ENCODE data around the gene KLHL40. TPM values are rescaled to one million over a fixed set of nuclear protein-coding genes. Genes with fewer than 3 reads are reported as not detected.
"Not testable (repeated sequence)": the region's sequence is repeated elsewhere in the genome, so short reads cannot be mapped to it uniquely, and the experiment has no call there.

Gene KLHL40
- total RNA-seq, 1 donor from 2014 or later = 0.57 TPM

DNA sequence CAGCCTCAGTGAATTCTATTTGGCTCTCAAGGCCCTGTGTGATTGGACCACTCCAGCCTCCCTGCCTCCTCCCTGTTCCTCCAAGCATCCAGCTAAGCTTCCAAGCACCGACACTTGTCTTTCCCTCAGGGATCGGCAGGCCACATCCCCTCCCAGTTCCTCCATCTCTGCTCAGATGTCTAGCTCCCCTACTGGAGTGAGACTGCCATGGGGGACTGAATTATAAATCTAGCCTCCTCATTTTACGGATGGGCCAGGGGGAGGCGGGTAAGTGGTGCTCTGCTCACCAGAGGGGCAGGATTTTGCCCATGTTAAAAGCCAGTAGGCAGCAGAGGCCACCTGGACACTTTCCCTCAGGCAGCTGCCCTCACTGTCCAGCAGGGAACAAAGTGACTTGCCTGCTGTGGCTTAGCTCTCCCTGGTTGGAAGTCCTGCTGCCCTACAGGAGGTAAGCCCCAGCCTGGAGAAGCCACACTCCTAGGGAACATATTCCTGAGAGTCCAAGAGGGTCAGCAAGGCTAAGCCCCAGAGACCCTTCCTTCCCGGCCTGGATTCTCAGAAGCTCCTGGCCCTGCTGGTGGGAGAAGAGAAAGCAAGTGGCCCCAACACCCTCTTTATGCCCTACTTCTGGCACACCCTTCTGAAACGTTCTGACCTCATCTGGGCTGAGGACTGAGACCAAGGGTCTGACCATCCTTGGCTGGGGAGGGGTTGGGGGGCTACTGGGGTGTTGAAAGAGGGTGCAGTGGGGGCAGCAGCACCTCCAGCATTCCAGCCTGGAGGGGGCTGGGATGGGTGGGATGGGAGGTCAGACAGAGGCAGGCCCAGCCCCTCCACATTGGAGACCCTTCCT lies 26.4 kb downstream of the KLHL40 start:
- intact Hi-C loops (cut with DNase I) = no loop called here
- DNase-seq (ENCODE audit: low spot score) = peak; percentile 58

DNA sequence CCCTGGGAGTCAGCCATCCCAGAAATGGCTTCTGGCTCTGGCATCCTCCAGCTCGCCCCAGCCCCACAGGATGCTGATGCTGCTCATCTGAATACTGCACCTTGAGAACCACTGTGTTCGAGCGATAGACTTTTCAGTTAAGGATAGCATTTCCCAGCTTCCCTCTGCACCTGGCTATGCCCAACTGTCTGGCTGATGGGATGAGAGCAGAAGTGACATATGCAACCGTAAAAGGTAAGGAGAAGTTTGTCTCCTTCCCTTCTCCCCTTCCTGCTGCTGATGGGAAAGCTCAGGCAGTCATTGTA lies 27.0 kb downstream of the KLHL40 start:
- intact Hi-C loops (cut with DNase I) = no loop called here
- peak; percentile 62 for DNase-seq (ENCODE audit: low spot score)

DNA sequence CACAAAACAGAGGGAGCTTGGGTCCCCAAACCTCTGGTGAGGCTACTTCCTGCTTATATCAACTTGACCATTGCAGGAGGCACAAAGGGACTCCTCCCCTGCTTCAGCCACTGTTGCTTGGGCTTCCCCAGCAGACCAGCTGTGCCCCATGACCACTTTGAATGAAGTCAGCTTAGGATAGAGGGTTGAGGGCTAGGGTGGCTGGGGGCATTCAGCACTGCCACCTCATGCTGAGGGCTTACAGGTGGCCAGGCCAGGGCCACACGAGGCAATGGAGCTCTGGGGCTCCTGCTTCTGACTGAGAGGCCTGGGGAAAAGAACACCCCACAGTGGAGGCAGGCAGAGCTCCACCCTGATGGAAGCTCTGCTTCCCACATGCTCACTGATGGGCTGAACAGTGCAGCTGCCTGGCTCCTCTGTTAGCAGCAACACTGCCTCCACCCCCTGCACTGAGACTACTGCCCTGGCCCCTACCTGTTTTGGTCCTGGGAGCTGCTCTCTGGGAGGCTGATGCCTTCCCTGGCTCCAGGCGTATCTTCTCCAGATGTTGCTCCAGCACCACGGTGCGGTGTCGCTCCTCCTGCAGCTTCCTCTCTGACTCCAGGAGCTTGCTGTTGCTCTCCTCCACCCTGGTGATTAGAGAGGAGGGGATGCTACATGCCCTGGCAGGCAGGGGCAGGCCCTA lies 27.5 kb downstream of the KLHL40 start:
- peak; percentile 65 for DNase-seq (ENCODE audit: low spot score)
- intact Hi-C loops (cut with DNase I) = no loop called here

DNA sequence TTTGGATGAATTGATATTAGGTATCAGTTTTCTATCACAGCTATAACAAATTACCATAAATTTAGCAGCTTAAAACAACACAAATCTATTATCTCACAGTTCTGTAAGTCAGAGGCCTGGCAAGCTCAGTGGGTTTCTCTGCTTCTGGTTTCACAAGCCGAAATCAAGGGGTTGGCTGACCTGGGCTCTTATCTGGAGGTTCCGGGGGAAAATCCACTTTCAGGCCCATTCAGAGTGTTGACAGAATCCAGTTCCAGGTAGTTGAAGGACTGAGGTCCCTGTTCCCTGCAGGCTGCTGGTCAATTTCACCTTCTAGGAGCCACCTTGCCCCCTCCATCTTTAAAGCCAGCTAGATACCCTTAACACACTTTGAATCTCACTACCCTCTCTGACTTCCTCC lies 28.4 kb downstream of the KLHL40 start:
- DNase-seq (ENCODE audit: low spot score) = no peak

DNA sequence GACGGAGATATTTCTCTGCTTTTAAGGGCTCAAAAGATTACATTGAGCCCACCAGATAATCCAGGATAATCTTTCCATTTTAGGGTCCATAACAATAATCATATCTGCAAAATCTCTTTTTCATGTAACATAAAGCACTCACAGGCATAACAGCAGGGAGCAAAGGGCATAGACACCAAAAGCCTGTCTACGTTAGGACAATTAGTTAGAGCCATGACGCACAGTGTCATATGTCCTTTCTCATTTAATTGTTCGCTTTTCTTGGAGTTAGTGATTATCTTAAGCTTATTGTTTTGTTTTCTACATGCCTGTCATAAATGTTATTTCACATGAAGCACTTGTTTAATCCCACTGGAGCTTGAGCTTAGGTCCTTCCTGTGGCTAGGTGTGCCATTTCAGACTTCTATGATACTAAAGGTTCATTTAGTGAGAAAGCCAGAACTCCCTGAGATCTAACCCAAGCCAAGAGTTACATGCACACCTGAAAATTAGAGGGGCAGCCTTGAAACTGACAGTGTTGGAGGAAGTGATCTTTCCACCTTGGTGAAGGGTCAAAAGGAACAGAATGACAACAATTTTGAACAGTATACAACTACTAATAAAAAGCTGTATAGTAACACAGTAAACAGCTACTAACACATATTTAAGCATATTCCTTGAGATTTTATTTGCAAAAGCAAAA lies 29.0 kb downstream of the KLHL40 start:
- intact Hi-C loops (cut with DNase I) = no loop called here
- DNase-seq (ENCODE audit: low spot score) = no peak

More for the DNA sequence above, 28.4 kb downstream of the KLHL40 start:
- intact Hi-C loops (cut with DNase I) = no loop called here

DNA sequence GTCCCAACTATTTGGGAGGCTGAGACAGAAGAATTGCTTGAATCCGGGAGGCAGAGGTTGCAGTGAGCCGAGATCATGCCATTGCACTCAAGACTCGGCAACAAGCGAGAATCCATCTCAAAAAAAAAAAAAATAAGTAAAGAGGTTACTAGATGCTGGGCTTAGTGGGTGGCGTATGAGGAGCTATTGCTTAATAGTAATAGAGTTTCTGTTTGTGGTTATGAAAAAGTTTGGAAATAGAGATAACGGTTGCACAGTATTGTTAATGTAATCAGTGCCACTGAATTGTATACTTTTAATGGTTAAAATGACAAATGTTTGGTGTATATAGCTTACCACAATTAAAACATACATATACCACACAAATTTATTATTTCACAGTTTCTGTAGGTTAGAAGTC lies 32.0 kb downstream of the KLHL40 start:
- intact Hi-C loops (cut with DNase I) = no loop called here
- no peak for DNase-seq (ENCODE audit: low spot score)

DNA sequence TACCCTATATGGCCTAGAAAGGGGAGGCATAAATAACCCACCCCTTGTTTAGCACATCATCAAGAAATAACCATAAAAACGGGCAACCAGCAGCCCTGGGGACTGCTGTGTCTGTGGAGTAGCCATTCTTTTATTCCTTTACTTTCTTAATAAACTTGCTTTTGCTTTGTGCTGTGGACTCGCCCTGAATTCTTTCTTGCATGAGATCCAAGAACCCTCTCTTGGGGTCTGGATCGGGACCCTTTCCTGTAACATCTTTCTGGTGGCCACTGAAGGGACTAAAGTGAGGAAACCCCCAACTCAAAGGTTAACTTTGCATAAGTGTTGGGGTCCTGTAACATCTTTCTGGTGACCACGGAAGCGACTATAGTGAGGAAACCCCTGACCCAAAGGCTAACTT lies 33.0 kb downstream of the KLHL40 start:
- intact Hi-C loops (cut with DNase I) = no loop called here
- no peak for DNase-seq (ENCODE audit: low spot score)

DNA sequence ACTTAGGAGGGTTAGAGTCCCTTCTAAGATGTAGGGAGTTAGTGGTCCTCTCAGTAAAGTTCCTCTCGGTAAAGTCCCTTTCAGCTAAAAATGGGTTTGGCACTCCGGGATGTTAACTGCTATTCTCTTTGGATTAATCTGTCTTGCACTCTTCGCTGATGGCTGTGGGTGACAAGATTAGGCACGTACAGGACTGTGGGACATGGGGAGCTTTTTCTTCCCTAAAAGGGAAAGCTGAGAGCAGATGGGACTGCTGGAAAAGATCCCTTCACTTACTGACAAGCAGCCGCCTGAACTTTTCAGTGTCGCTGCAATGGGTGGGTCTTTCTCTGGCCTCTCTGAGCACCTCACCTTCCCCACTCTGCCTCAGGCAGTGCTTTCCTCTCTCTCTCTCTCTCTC lies 33.7 kb downstream of the KLHL40 start:
- intact Hi-C loops (cut with DNase I) = no loop called here
- no peak for DNase-seq (ENCODE audit: low spot score)

DNA sequence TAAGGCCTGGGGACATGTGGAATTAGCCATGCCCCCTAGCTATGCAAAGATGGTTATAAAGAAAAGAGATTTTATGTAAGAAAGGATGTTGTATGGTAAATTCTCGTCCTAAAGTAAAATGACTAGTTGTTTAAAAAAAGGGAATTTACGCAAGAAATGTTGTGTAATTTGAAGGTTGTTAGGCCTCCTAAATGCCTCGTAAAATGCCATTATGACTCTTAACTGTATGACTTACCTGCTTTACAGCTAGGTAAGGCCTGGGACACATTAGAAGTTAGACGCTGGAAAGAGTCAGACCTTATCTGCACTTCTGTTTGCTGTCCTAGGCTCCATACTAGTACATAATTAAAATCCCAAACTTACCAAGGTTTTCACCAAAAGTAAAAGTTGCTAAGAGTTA lies 34.8 kb downstream of the KLHL40 start:
- intact Hi-C loops (cut with DNase I) = no loop called here
- no peak for DNase-seq (ENCODE audit: low spot score)

DNA sequence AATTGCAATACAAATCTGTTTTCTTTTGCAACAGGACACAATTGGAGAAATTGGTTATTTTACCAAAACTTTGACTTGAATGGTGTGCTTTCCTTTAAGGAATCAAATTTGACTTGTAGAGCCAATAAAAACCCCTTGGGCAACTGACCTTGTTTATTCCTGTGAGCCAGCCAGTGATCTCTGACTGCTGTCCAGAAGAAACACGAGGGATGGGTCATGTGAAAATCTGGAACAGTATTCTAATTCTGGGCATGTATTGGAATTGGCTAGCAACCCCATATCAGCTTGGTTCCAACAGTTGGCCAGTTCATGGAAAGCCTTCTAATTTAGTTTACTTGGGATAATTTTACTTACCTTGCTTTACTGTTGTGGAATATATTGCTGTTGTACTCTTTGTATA lies 36.4 kb downstream of the KLHL40 start:
- no peak for DNase-seq (ENCODE audit: low spot score)
- intact Hi-C loops (cut with DNase I) = no loop called here

DNA sequence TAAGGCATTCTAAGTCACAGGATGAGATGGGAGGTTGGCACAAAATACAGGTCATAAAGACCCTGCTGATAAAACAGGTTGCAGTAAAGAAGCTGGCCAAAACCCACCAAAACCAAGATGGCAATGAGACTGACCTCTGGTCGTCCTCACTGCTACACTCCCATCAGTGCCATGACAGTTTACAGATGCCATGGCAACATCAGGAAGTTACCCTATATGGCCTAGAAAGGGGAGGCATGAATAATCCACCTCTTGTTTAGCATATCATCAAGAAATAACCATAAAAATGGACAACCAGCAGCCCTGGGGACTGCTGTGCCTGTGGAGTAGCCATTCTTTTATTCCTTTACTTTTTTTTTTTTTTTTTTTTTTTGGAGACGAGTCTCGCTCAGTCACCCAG lies 37.1 kb downstream of the KLHL40 start:
- DNase-seq (ENCODE audit: low spot score) = not testable (repeated sequence)

DNA sequence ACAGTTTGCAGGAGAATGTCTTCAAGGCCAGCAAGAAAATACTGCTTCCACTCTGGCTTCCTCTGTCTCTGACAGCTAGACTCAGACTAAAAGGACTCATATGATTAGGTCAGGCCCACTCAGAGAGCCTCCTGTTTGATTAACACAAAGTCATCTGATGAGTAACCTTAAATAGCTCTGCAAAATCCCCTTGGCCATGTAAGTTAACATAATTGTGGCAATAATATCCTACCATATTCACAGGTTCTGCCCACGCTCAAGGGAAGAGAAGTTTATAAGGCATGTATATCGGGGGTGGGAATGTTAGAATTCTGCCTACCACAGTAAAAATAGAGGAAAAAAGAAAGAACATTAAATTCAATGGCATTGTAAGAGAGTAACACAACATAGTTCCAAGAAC lies 37.9 kb downstream of the KLHL40 start:
- DNase-seq (ENCODE audit: low spot score) = no peak
- intact Hi-C loops (cut with DNase I) = no loop called here

More for the DNA sequence above, 37.1 kb downstream of the KLHL40 start:
- intact Hi-C loops (cut with DNase I) = not testable (repeated sequence)

DNA sequence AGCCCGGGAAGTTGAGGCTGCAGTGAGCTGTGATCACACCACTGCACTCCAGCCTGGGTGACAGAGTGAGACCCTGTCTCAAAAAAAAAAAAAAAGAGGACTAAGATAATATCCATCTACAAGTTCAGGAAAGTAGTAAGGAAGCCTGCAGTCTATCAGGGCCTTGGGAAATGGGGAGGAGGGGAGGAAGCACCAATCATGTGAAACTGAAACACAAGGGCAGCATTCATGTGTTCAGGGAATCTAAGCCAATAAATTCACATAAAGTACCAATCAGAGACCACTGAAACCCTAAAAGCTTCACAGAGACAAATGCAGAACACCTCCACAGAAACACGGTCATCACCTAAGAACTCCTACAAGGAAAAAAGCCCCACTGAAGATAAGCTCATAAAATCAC lies 40.1 kb downstream of the KLHL40 start:
- intact Hi-C loops (cut with DNase I) = no loop called here
- no peak for DNase-seq (ENCODE audit: low spot score)

DNA sequence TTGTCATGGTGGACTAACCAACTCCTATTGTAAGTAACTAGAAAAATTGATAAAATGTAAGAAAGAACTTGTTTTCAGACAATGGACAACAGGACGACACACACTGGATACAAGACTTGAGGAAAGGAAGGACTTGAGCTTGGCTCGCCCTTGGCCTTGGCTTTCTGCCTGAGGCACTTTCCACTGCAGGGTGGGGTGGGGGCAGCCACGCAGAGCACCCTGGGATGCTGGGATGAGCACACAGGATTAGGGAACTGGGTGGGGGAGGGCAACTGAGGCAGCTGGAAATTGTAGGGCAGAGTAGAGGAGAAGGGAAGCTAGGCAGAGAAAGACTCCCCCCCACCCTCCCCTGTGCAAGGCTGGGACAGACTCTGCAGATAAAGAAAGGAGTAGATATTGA lies 42.7 kb downstream of the KLHL40 start:
- peak; percentile 81 for DNase-seq (ENCODE audit: low spot score)
- intact Hi-C loops (cut with DNase I) = no loop called here

DNA sequence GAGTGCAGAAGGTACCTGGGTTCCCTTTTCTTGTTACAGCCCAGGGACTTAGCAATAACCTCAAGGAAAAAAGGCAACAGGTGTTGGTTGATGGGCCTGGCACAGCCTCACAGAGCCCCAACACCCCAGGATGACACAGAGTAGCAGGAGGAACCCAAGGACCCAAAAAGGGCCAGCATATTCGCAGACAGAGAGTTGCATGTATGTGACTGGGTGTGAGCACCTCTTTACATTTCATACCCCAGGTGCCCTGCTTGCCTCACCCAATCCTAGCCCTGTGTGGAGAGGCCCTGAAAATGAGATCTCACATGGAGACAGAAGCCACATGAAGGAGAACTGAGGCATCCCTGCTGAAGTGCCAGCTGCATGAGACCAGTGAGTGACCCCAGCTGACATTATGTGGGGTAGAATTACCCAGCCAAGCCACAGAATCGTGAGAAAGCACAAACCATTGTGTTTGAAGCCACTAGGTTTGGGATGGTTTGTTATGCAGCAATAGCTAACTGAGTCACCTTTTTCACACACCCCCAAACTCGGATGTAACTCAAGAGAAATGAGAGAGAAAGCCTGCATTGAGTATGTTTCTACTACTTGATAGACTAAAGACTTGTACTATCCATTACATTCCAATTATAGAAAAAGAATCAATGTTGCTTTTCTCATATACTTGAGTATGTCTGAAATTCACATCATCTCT lies 43.5 kb downstream of the KLHL40 start:
- DNase-seq (ENCODE audit: low spot score) = no peak
- intact Hi-C loops (cut with DNase I) = no loop called here

DNA sequence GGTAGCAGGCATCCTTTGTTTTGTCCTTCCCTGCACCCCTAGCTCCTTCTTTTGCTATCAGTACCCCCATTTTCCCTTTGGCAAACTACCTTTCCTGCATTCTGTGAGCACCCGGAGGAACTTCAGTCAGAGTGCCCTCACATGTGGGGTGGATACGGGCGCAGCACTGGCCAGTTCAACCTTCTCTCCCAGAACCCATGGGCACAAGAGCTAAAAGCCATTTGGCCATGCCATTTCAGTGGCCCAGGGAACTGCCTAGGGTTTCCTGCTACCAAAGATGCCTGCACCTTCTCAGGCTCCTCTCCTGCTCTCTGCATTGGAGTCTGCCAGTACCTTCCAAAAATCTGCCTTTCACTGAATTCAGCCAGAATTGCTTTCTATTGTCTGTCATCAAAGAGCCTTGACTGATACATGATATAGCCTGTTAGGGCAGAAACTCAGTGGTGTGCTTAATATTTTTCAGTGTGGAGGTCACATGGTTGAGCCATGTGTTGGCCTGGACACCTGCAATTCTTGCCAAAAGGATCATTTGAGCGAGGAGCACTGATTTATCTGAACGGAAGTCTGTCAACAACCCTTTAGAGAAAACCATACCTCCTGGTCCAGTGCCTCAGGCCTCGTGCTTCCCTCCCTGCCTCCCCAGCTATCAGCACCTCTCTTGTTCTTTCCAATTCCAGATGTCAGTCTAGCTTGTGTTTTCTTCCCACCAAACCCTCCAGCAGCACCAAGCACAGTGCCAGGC lies 44.2 kb downstream of the KLHL40 start:
- no peak for DNase-seq (ENCODE audit: low spot score)
- intact Hi-C loops (cut with DNase I) = no loop called here

DNA sequence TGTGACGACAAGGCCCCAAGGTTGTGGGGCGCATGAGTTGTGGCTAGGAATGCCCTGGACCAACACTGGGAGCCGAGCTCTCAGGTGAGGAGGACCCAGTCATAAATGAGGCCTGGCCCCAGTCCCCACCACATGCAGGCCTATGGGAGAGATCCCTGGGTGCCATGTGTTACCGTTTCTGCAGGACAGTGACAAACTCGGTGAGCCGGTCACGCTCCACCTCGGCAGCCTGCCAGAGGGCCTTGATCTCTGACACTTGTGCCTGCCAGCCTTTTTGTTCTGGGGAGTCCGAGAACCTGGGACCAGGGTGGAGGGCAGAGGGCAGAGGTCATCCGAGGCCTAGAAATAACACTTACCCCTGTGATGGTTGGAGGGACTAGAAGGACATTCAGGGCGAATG lies 45.0 kb downstream of the KLHL40 start:
- intact Hi-C loops (cut with DNase I) = no loop called here
- no peak for DNase-seq (ENCODE audit: low spot score)

DNA sequence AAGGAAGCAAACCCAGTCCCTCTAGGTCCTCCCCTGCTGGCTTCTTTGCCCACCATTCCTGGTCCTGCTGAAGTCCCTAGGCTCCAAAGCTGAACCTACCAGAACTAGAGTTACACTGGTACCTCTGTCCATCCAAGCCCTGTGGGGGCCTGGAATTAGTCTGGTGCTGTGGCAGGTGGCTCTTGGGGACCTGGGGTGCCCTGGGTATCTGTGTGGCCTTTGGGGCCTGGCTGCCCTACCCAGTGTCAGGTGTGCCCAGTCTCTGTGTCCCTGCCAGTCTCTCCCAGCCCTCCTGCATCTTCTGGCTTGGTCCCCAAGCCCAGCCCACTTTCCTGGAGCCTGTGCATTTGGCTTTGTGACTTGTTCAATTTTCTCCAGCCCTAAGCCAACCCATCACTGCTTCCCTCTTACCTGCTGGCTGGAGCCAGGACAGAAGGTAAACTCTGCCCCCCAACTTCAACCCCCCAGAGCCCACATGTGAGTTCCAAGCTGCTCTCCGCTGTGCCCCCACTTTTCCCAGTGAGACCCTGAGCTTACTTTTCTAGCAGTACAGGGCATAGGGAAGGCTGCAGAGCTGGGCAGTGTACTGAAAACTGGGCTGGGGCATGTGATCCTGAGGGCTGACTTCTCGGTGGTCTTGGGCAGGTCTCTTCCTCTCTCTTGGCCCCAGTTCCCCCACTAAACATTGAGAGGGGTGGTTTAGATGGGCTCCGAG lies 45.5 kb downstream of the KLHL40 start:
- no peak for DNase-seq (ENCODE audit: low spot score)
- intact Hi-C loops (cut with DNase I) = no loop called here

Measured in cardiac septum (tissue), 1 donor.